RWPE2 (cell line): ENCODE data around the gene REV1.

Experiments used
- ATAC-seq: fragments of 200-7000 bp; cut with Tn5 transposase; 3 replicates; pipeline ENCODE4 v1.9.1; 2021; ENCODE audit warnings: low read depth
- DNase-seq: peaks from one replicate; pipeline ENCODE4 v3.0.0-alpha.2; 2020; ENCODE audit warnings: low spot score
- H3K27ac ChIP-seq: fragments of 450-650 bp; 2 replicates; pipeline ENCODE4 v1.5.1; 2017; ENCODE audit warnings: mild to moderate bottlenecking; ENCODE audit not compliant: poor library complexity, severe bottlenecking
- H3K27me3 ChIP-seq: fragments of 250-450 bp; sonication (Bioruptor Pico); 2 replicates; pipeline ENCODE4 v1.5.1; 2021; ENCODE audit warnings: mild to moderate bottlenecking, moderate library complexity; ENCODE audit not compliant: insufficient read depth, poor library complexity, severe bottlenecking
- H3K36me3 ChIP-seq: fragments of 250-450 bp; sonication (Bioruptor Pico); 2 replicates; pipeline ENCODE4 v1.5.1; 2020; ENCODE audit warnings: low read depth, mild to moderate bottlenecking, moderate library complexity
- H3K4me1 ChIP-seq: fragments of 250-450 bp; sonication (Bioruptor Pico); 2 replicates; pipeline ENCODE4 v1.5.1; 2021; ENCODE audit warnings: mild to moderate bottlenecking, moderate library complexity; ENCODE audit not compliant: insufficient read depth, poor library complexity, severe bottlenecking
- H3K4me3 ChIP-seq: fragments of 250-450 bp; sonication (Bioruptor Pico); 2 replicates; pipeline ENCODE4 v1.5.1; 2021; ENCODE audit warnings: mild to moderate bottlenecking, moderate library complexity; ENCODE audit not compliant: severe bottlenecking
- H3K9me3 ChIP-seq: fragments of 250-450 bp; sonication (Bioruptor Pico); 2 replicates; pipeline ENCODE4 v1.5.1; 2021; ENCODE audit warnings: mild to moderate bottlenecking, moderate library complexity; ENCODE audit not compliant: severe bottlenecking
- CTCF ChIP-seq: fragments of 450-650 bp; IDR thresholded peaks from one replicate; pipeline ENCODE4 v1.5.1; 2017; ENCODE audit warnings: mild to moderate bottlenecking, moderate library complexity; ENCODE audit not compliant: poor library complexity, severe bottlenecking

The REV1 gene

GRCh38 chr2:99469394-99469793 is 20.4 kb downstream of the REV1 start:
- Histone ChIP-seq H3K27ac (no peak overlapping the region), H3K4me3 (no peak overlapping the region), H3K4me1 (peaks cover 34% of the 10 kb centered on the region), H3K36me3 (peaks cover 28% of the 10 kb centered on the region), H3K27me3 (no peaks in the 10 kb centered on the region), H3K9me3 (no peaks in the 10 kb centered on the region)
- no peak for TF ChIP-seq CTCF
- no peak for DNase-seq
- ATAC-seq: no peak

GRCh38 chr2:99468155-99468554 is 21.7 kb downstream of the REV1 start:
- ATAC-seq: no peak
- peaks cover 22% of the 10 kb centered on the region for H3K4me1 ChIP-seq
- peaks cover 38% of the 10 kb centered on the region for H3K36me3 ChIP-seq
- TF ChIP-seq CTCF: no peak
- no peak overlapping the region for H3K4me3 ChIP-seq
- no peak overlapping the region for H3K27ac ChIP-seq
- no peaks in the 10 kb centered on the region for H3K9me3 ChIP-seq
- H3K27me3 ChIP-seq: no peaks in the 10 kb centered on the region
- DNase-seq: no peak

GRCh38 chr2:99467390-99467789 is 22.4 kb downstream of the REV1 start:
- Histone ChIP-seq H3K27ac (no peak overlapping the region), H3K4me3 (no peak overlapping the region), H3K9me3 (no peaks in the 10 kb centered on the region), H3K27me3 (no peaks in the 10 kb centered on the region), H3K36me3 (peaks cover 42% of the 10 kb centered on the region), H3K4me1 (peaks cover 14% of the 10 kb centered on the region)
- TF ChIP-seq CTCF: no peak
- DNase-seq (no peak), ATAC-seq (no peak)

- Histone ChIP-seq H3K4me3 (no peak overlapping the region), H3K9me3 (no peaks in the 10 kb centered on the region), H3K27ac (no peak overlapping the region), H3K4me1 (no peaks in the 10 kb centered on the region), H3K27me3 (no peaks in the 10 kb centered on the region), H3K36me3 (peaks cover 86% of the 10 kb centered on the region)
- no peak for TF ChIP-seq CTCF
- no peak for ATAC-seq
- no peak for DNase-seq
These were observed 27.9 kb downstream of the REV1 start for GRCh38 chr2:99461828-99462483.

- Histone ChIP-seq H3K4me3 (no peak overlapping the region), H3K27ac (no peak overlapping the region), H3K9me3 (no peaks in the 10 kb centered on the region), H3K27me3 (no peaks in the 10 kb centered on the region), H3K36me3 (peaks cover 89% of the 10 kb centered on the region), H3K4me1 (no peaks in the 10 kb centered on the region)
- DNase-seq (no peak), ATAC-seq (no peak)
- no peak for TF ChIP-seq CTCF
These were observed 31.3 kb downstream of the REV1 start for GRCh38 chr2:99458529-99458928.
